ENCODE results near the gene ELANE.

The ELANE gene

GRCh38 chr19:829129-829758, 22.9 kb upstream of the ELANE start:
- Histone ChIP-seq H4K20me1 (ENCODE audit: insufficient read depth, low read length) (no peaks in the 10 kb centered on the region), H2AFZ (ENCODE audit: low read depth, low read length) (no peak overlapping the region)

GRCh38 chr19:831407-832369, 20.4 kb upstream of the ELANE start:
- Histone ChIP-seq H3K4me2 (ENCODE audit: insufficient read depth, low read length) (no peak overlapping the region), H2AFZ (ENCODE audit: low read depth, low read length) (no peak overlapping the region), H3K9ac (ENCODE audit: low read depth, low read length) (no peak overlapping the region), H3K79me2 (ENCODE audit: insufficient read depth, low read length) (no peaks in the 10 kb centered on the region), H3K27me3 (ENCODE audit: insufficient read depth, low read length, poor library complexity) (no peaks in the 10 kb centered on the region), H3K4me1 (ENCODE audit: insufficient read depth, low read length) (no peaks in the 10 kb centered on the region), H3K27ac (ENCODE audit: low read length) (no peak overlapping the region), H3K36me3 (ENCODE audit: insufficient read depth, low read length) (no peaks in the 10 kb centered on the region), H3K4me3 (ENCODE audit: low read depth in 1 of 2, low read length in 2 of 2) (no peak overlapping the region), H3K9me3 (ENCODE audit: insufficient read depth, low read length, severe bottlenecking) (no peaks in the 10 kb centered on the region), H4K20me1 (ENCODE audit: insufficient read depth, low read length) (no peaks in the 10 kb centered on the region)
- ATAC-seq (ENCODE audit: insufficient read depth, low read depth) = no peak
- no peak for DNase-seq
- TF ChIP-seq CTCF (IDR thresholded peaks at IDR 0.05; ENCODE audit: borderline replicate concordance, extremely low read depth, low read length, poor library complexity, severe bottlenecking) (no peak), EZH2 (IDR thresholded peaks at IDR 0.05; ENCODE audit: borderline replicate concordance, low read depth, low read length, severe bottlenecking) (no peak)

More at GRCh38 chr19:829129-829758, 22.9 kb upstream of the ELANE start:
- Histone ChIP-seq H3K36me3 (ENCODE audit: insufficient read depth, low read length) (no peaks in the 10 kb centered on the region), H3K9me3 (ENCODE audit: insufficient read depth, low read length, severe bottlenecking) (no peaks in the 10 kb centered on the region), H3K27me3 (ENCODE audit: insufficient read depth, low read length, poor library complexity) (no peaks in the 10 kb centered on the region), H3K4me1 (ENCODE audit: insufficient read depth, low read length) (no peaks in the 10 kb centered on the region), H3K9ac (ENCODE audit: low read depth, low read length) (no peak overlapping the region), H3K4me3 (ENCODE audit: low read depth in 1 of 2, low read length in 2 of 2) (no peak overlapping the region), H3K4me2 (ENCODE audit: insufficient read depth, low read length) (no peak overlapping the region), H3K27ac (ENCODE audit: low read length) (no peak overlapping the region), H3K79me2 (ENCODE audit: insufficient read depth, low read length) (no peaks in the 10 kb centered on the region)
- DNase-seq (no peak), ATAC-seq (ENCODE audit: insufficient read depth, low read depth) (no peak)
- TF ChIP-seq CTCF (IDR thresholded peaks at IDR 0.05; ENCODE audit: borderline replicate concordance, extremely low read depth, low read length, poor library complexity, severe bottlenecking) (no peak), EZH2 (IDR thresholded peaks at IDR 0.05; ENCODE audit: borderline replicate concordance, low read depth, low read length, severe bottlenecking) (no peak)

- no peaks in the 10 kb centered on the region for H3K36me3 ChIP-seq (ENCODE audit: insufficient read depth, low read length)
These were observed 17.9 kb upstream of the ELANE start for GRCh38 chr19:834216-834615.

More at GRCh38 chr19:834216-834615, 17.9 kb upstream of the ELANE start:
- no peak overlapping the region for H3K27ac ChIP-seq (ENCODE audit: low read length)
- no peaks in the 10 kb centered on the region for H3K9me3 ChIP-seq (ENCODE audit: insufficient read depth, low read length, severe bottlenecking)
- no peak overlapping the region for H2AFZ ChIP-seq (ENCODE audit: low read depth, low read length)
- H3K27me3 ChIP-seq (ENCODE audit: insufficient read depth, low read length, poor library complexity) = no peaks in the 10 kb centered on the region
- no peak overlapping the region for H3K4me2 ChIP-seq (ENCODE audit: insufficient read depth, low read length)
- ATAC-seq (ENCODE audit: insufficient read depth, low read depth) = no peak
- no peak overlapping the region for H3K9ac ChIP-seq (ENCODE audit: low read depth, low read length)
- TF ChIP-seq EZH2 (IDR thresholded peaks at IDR 0.05; ENCODE audit: borderline replicate concordance, low read depth, low read length, severe bottlenecking) (no peak), CTCF (IDR thresholded peaks at IDR 0.05; ENCODE audit: borderline replicate concordance, extremely low read depth, low read length, poor library complexity, severe bottlenecking) (no peak)
- H3K79me2 ChIP-seq (ENCODE audit: insufficient read depth, low read length) = no peaks in the 10 kb centered on the region
- no peaks in the 10 kb centered on the region for H3K4me1 ChIP-seq (ENCODE audit: insufficient read depth, low read length)
- H4K20me1 ChIP-seq (ENCODE audit: insufficient read depth, low read length) = no peaks in the 10 kb centered on the region
- DNase-seq = no peak
- no peak overlapping the region for H3K4me3 ChIP-seq (ENCODE audit: low read depth in 1 of 2, low read length in 2 of 2)
